K562 (cell line): ENCODE data around the gene CHD2. TPM values are rescaled to one million over a fixed set of nuclear protein-coding genes. Genes with fewer than 3 reads are reported as not detected.

Experiments
- BCLAF1 ChIP-seq, 2 experiments: fragments of 450-650 bp in 1 of 2; IDR thresholded peaks; 2 replicates each; pipeline ENCODE4 v1.6.1; 2011 to 2017; ENCODE audit warnings: low read depth in 2 of 2, antibody characterized with exemption in 1 of 2, borderline replicate concordance in 1 of 2, low read length in 1 of 2, mild to moderate bottlenecking in 1 of 2, mixed read lengths in 1 of 2; ENCODE audit not compliant: control insufficient read depth in 1 of 2
- HNRNPUL1 ChIP-seq: fragments of 200-400 bp; formaldehyde crosslinking; IDR thresholded peaks from 2 replicates; pipeline ENCODE4 v1.6.1; 2017; ENCODE audit warnings: low read length
- POLR3G ChIP-seq: IDR thresholded peaks from 2 replicates; pipeline ENCODE4 v1.6.1; 2011; ENCODE audit not compliant: insufficient read length, insufficient replicate concordance; ENCODE audit errors: extremely low read depth
- UBTF ChIP-seq, 2 experiments: IDR thresholded peaks; 2 replicates each; pipeline ENCODE4 v1.6.1; 2012; ENCODE audit warnings: improper control_type of control experiment in 2 of 2, low read depth in 2 of 2, low read length in 2 of 2, borderline replicate concordance in 1 of 2
- ZNF316 ChIP-seq: fragments of 450-650 bp; IDR thresholded peaks from 2 replicates; pipeline ENCODE4 v1.6.1; 2016
- ZNF644 ChIP-seq: fragments of 200-800 bp; sonication (Bioruptor generic); IDR thresholded peaks from 2 replicates; pipeline ENCODE4 v1.6.1; 2016; ENCODE audit warnings: low read depth, missing genetic modification characterization, missing compliant biosample characterization
- ZNF778 ChIP-seq: fragments of 450-650 bp; formaldehyde crosslinking; IDR thresholded peaks from 2 replicates; pipeline ENCODE4 v1.4.0; 2020; ENCODE audit warnings: mild to moderate bottlenecking, moderate library complexity
- polyA plus RNA-seq, 8 experiments: library from polyadenylated mRNA; depleted of rRNA in 4 of 8; stranded (reverse) in 5 of 8; unstranded in 3 of 8; fragments of >200 nt; fragmentation: Nextera tagmentation in 2 of 8; fragmentation: Illumina TruSeq in 1 of 8; extraction: Ambion mirVana in 2 of 8; extraction: Trizol in 1 of 8; gene quantifications; 2 replicates each; pipeline versions ENCODE4 v1.2.1 to v1.2.3, GENCODE V29; 2011 to 2014; ENCODE audit warnings: inconsistent platforms in 1 of 8, missing spikeins in 1 of 8
- total RNA-seq, 7 experiments: library from RNA; depleted of rRNA in 6 of 7; stranded (reverse); fragments of >200 nt in 6 of 7; fragmentation: Illumina TruSeq in 2 of 7; extraction: Trizol in 2 of 7; gene quantifications; 2 replicates each; pipeline versions ENCODE4 v1.2.1 to v1.2.3, GENCODE V29; 2011 to 2021; ENCODE audit warnings: low replicate concordance in 1 of 7

The CHD2 gene
- total and polyA plus RNA-seq, 9 of the 15 experiments (the other 6 are each of a cell fraction or from before 2014, with no cell fraction given): 38.9 to 70.8 (median 56.2) TPM

GRCh38 chr15:92882697-92883162 is 17.4 kb upstream of the CHD2 start (continued):
- peak in 1 of 2 experiments; percentile 62; a peak in 2 of 4 replicates for TF ChIP-seq UBTF (IDR thresholded peaks at IDR 0.05; ENCODE audit: borderline replicate concordance in 1 of 2, low read depth in 2 of 2, low read length in 2 of 2)
- 0 out of 4 replicates have a peak, but pooled peaks of 1 of the 2 experiments have one; percentile 46 for TF ChIP-seq BCLAF1 (IDR thresholded peaks at IDR 0.05; ENCODE audit: borderline replicate concordance in 1 of 2, control insufficient read depth in 1 of 2, low read depth in 2 of 2, low read length in 1 of 2)
- no peak for TF ChIP-seq ZNF778 (CRISPR knock-in tag)
- no peak for TF ChIP-seq HNRNPUL1
- no peak for TF ChIP-seq ZNF644 (tag)
- TF ChIP-seq POLR3G: no peak
- TF ChIP-seq ZNF316: no peak
- TF ChIP-seq, all 486 proteins: peak for 60
